A673 (cell line): ENCODE results near the gene PRKAG2.

Experiments
- CTCF ChIP-seq: fragments of 300-800, 200-600 bp; sonication (generic); conservative IDR thresholded peaks from 2 replicates; pipeline ENCODE4 v1.5.1; 2017; ENCODE audit warnings: low read depth, mild to moderate bottlenecking, antibody characterized with exemption, low read length, moderate library complexity, mixed read lengths
- EZH2 ChIP-seq: fragments of 200-600 bp; sonication (generic); IDR thresholded peaks from 2 replicates; pipeline ENCODE4 v1.6.1; 2017; ENCODE audit warnings: borderline replicate concordance, low read depth, mild to moderate bottlenecking, mixed read lengths, antibody characterized with exemption, low read length; ENCODE audit not compliant: poor library complexity, severe bottlenecking

- TF ChIP-seq CTCF (no peak), EZH2 (no peak)
Measured at GRCh38 chr7:151882734-151883133, 5.8 kb upstream of the PRKAG2 start.
